ENCODE data around the gene GREB1L. TPM values are rescaled to one million over a fixed set of nuclear protein-coding genes. Genes with fewer than 3 reads are reported as not detected.

GREB1L gene
- total and polyA plus RNA-seq, 2 donors from 2014 or later, result 0.79 TPM; not detected in 1

DNA sequence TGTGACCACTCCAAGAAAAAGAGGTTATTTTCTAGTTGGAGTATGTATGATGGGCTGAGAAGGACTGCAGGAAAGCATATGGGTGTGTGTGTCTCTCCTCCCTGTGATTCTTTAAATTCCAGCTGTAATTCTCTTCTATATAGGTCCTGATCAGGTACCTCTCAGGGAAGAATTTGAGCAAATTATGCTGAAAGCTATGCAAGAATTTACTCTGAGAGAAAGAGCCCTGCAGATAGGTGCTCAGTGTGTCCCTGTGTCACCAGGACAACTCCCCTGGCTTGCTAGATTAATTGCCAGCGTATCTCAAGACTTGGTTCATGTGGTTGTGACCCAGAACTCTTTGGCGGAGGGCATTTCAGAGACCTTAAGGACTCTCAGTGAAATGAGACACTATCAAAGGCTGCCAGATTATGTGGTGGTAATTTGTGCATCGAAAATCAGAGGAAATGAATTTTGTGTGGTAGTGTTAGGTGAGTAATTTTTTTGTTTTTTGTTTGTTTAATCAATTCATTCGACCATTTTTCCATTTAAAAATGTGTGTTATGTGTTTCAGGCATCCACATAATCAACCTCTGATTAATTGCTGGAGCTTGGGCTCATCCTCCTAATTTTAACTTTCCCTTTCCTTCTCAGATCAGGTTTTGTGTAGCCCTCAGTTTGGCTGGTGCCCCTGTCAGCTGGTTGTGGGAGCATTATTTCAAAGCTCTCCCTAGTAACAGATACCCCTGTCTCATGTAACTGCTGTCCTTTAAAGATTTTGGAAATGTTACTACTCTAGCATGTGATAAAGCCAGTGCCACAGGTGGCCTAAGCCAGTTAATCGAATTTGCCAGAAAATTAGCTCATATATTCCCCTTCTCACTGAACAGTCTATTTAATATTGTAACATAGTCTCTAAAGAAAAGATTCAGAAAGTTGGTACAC is 207.6 kb downstream of the GREB1L start:
- intact Hi-C loops (cut with DNase I), result loop anchor here (10.0 kb wide), 1 partner anchor 255 kb away; no protein-coding TSS in a partner anchor
- no peaks in the 10 kb centered on the region for H3K27me3 ChIP-seq (ENCODE audit: control insufficient read depth, insufficient read depth, low read length)
- H3K27ac ChIP-seq (ENCODE audit: low read depth in 2 of 2, low read length in 2 of 2), result no peak overlapping the region
- no peaks in the 10 kb centered on the region for H3K36me3 ChIP-seq (ENCODE audit: control insufficient read depth in 2 of 3, insufficient read depth in 3 of 3, low read length in 3 of 3)
- DNase-seq, result peak in 2 of 5 donors; percentile 34 to 41
- H3K4me3 ChIP-seq (ENCODE audit: low read length in 3 of 3), result no peak overlapping the region
- H3K9ac ChIP-seq (ENCODE audit: low read length in 3 of 3), result no peak overlapping the region
- FAIRE-seq, result no peak
- H3K9me3 ChIP-seq (ENCODE audit: control insufficient read depth in 2 of 3, insufficient read depth in 1 of 3, low read length in 3 of 3), result no peaks in the 10 kb centered on the region
- no peaks in the 10 kb centered on the region for H3K4me1 ChIP-seq (ENCODE audit: control insufficient read depth in 2 of 3, insufficient read depth in 2 of 3, low read depth in 1 of 3, low read length in 3 of 3)
- TF ChIP-seq, protein P1, sequence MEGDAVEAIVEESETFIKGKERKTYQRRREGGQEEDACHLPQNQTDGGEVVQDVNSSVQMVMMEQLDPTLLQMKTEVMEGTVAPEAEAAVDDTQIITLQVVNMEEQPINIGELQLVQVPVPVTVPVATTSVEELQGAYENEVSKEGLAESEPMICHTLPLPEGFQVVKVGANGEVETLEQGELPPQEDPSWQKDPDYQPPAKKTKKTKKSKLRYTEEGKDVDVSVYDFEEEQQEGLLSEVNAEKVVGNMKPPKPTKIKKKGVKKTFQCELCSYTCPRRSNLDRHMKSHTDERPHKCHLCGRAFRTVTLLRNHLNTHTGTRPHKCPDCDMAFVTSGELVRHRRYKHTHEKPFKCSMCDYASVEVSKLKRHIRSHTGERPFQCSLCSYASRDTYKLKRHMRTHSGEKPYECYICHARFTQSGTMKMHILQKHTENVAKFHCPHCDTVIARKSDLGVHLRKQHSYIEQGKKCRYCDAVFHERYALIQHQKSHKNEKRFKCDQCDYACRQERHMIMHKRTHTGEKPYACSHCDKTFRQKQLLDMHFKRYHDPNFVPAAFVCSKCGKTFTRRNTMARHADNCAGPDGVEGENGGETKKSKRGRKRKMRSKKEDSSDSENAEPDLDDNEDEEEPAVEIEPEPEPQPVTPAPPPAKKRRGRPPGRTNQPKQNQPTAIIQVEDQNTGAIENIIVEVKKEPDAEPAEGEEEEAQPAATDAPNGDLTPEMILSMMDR (IDR thresholded peaks at IDR 0.05; ENCODE audit: borderline replicate concordance, extremely low read depth, insufficient read depth), result no peak

GRCh38 chr18:21450503-21450902 is 208.5 kb downstream of the GREB1L start:
- FAIRE-seq (no peak), DNase-seq (no peak)
- Histone ChIP-seq H3K27ac (ENCODE audit: low read depth in 2 of 2, low read length in 2 of 2) (no peak overlapping the region), H3K4me3 (ENCODE audit: low read length in 3 of 3) (no peak overlapping the region), H3K27me3 (ENCODE audit: control insufficient read depth, insufficient read depth, low read length) (no peaks in the 10 kb centered on the region), H3K36me3 (ENCODE audit: control insufficient read depth in 2 of 3, insufficient read depth in 3 of 3, low read length in 3 of 3) (no peaks in the 10 kb centered on the region), H3K4me1 (ENCODE audit: control insufficient read depth in 2 of 3, insufficient read depth in 2 of 3, low read depth in 1 of 3, low read length in 3 of 3) (no peaks in the 10 kb centered on the region), H3K9me3 (ENCODE audit: control insufficient read depth in 2 of 3, insufficient read depth in 1 of 3, low read length in 3 of 3) (no peaks in the 10 kb centered on the region), H3K9ac (ENCODE audit: low read length in 3 of 3) (no peak overlapping the region)
- intact Hi-C loops (cut with DNase I), result no loop called here
- TF ChIP-seq, protein P1 (IDR thresholded peaks at IDR 0.05; ENCODE audit: borderline replicate concordance, extremely low read depth, insufficient read depth), result no peak

DNA sequence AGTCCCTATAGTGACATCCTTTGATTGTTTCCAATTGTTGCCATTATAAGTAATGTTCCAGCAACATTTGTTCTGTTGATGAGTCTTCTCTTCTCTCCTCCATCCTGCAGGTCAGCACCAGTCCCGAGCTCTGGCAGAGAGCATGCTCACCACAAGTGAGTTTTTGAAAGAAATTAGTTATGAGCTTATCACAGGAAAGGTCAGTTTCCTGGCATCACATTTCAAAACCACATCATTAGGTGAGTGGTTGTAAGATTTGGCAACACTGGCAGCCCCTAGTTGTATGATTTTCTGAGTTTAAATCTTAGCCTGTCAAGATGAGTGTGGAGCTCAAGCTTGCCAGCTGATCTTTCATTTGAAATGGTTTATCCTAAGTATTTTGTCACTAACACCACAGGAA is 208.9 kb downstream of the GREB1L start:
- no peak overlapping the region for H3K4me3 ChIP-seq (ENCODE audit: low read length in 3 of 3)
- no peaks in the 10 kb centered on the region for H3K36me3 ChIP-seq (ENCODE audit: control insufficient read depth in 2 of 3, insufficient read depth in 3 of 3, low read length in 3 of 3)
- H3K9me3 ChIP-seq (ENCODE audit: control insufficient read depth in 2 of 3, insufficient read depth in 1 of 3, low read length in 3 of 3), result no peaks in the 10 kb centered on the region
- H3K9ac ChIP-seq (ENCODE audit: low read length in 3 of 3), result no peak overlapping the region
- H3K4me1 ChIP-seq (ENCODE audit: control insufficient read depth in 2 of 3, insufficient read depth in 2 of 3, low read depth in 1 of 3, low read length in 3 of 3), result no peaks in the 10 kb centered on the region
- DNase-seq (no peak), FAIRE-seq (no peak)
- TF ChIP-seq, protein P1 (IDR thresholded peaks at IDR 0.05; ENCODE audit: borderline replicate concordance, extremely low read depth, insufficient read depth), result no peak
- intact Hi-C loops (cut with DNase I), result no loop called here
- no peak overlapping the region for H3K27ac ChIP-seq (ENCODE audit: low read depth in 2 of 2, low read length in 2 of 2)
- no peaks in the 10 kb centered on the region for H3K27me3 ChIP-seq (ENCODE audit: control insufficient read depth, insufficient read depth, low read length)
